K562 (cell line): ENCODE measurements around the gene NEU1. TPM values are rescaled to one million over a fixed set of nuclear protein-coding genes. Genes with fewer than 3 reads are reported as not detected.

ENCODE experiments used
- ATAC-seq: fragments of 200-7000 bp; cut with Tn5 transposase; 3 replicates; pipeline ENCODE4 v1.9.1; 2020; ENCODE audit warnings: moderate library complexity
- BruUV-seq: library from RNA; stranded (reverse); fragments of 400-500 nt; replicated peaks from 2 replicates; lab custom pipeline; 2021; lab: Mats Ljungman, UMichigan
- CTCF ChIA-PET: fragments of 300-600 bp; formaldehyde crosslinking; extraction: SDS; loops from one replicate; lab custom pipeline; 2021; ENCODE audit warnings: low intra/inter-chr PET ratio; lab: Yijun Ruan, JAX
- POLR2A ChIA-PET: fragments of 300-600, 350-650 bp; sonication (Branson Sonifier 250); formaldehyde crosslinking; extraction: SDS; loops from one replicate; lab custom pipeline; 2021; ENCODE audit warnings: antibody characterized with exemption, inconsistent platforms; lab: Yijun Ruan, JAX
- DNase-seq, 4 experiments: peaks; one replicate each; pipeline versions ENCODE4 v3.0.0 to v3.0.0-alpha.2; 2011 to 2018; ENCODE audit warnings: low spot score in 3 of 4, mixed read lengths in 3 of 4; ENCODE audit errors: extremely low read depth in 1 of 4
- FAIRE-seq: peaks from 2 replicates; lab custom pipeline; 2011; peaks lifted over from hg19 to GRCh38; lab: Jason Lieb, UNC
- H2AFZ ChIP-seq: 2 replicates; pipeline ENCODE4 v1.6.0; 2011; ENCODE audit warnings: low read depth, low read length, control low read depth, inconsistent platforms
- H3K27ac ChIP-seq: fragments of 200-600 bp; 3 replicates; pipeline ENCODE4 v1.8.0; 2011; ENCODE audit warnings: low read depth, mild to moderate bottlenecking, control low read depth, inconsistent platforms, low read length, moderate library complexity, mixed read lengths; ENCODE audit errors: extremely low read depth
- H3K27me3 ChIP-seq, 2 experiments: fragments of 300-600 bp in 1 of 2; 2 replicates in 1 of 2; 3 replicates in 1 of 2; pipeline versions ENCODE4 v1.6.0 to v1.8.0; 2011; ENCODE audit warnings: inconsistent platforms in 2 of 2, low read length in 2 of 2, mild to moderate bottlenecking in 1 of 2, mixed read lengths in 1 of 2, moderate library complexity in 1 of 2; ENCODE audit not compliant: control insufficient read depth in 2 of 2, insufficient read depth in 2 of 2
- H3K36me3 ChIP-seq: fragments of 300-600 bp; 3 replicates; pipeline ENCODE4 v1.8.0; 2011; ENCODE audit warnings: mild to moderate bottlenecking, low read length, inconsistent platforms; ENCODE audit not compliant: control insufficient read depth, insufficient read depth
- H3K4me1 ChIP-seq, 2 experiments: fragments of 200-600 bp in 1 of 2; replicated peaks in 1 of 2; 2 replicates in 1 of 2; 3 replicates in 1 of 2; pipeline versions ENCODE4 v1.5.1 to v1.8.0; 2011; ENCODE audit warnings: inconsistent platforms in 2 of 2, low read length in 2 of 2, mild to moderate bottlenecking in 1 of 2, mixed read lengths in 1 of 2, moderate library complexity in 1 of 2; ENCODE audit not compliant: control insufficient read depth in 2 of 2, insufficient read depth in 2 of 2
- H3K4me2 ChIP-seq: 2 replicates; pipeline ENCODE4 v1.6.1; 2011; ENCODE audit warnings: low read length, control low read depth, inconsistent platforms, mixed read lengths; ENCODE audit not compliant: insufficient read depth
- H3K4me3 ChIP-seq: fragments of 200-600 bp; sonication (generic), shearing (Covaris generic); 2 replicates; pipeline ENCODE4 v1.5.1; 2016; ENCODE audit warnings: control low read depth, inconsistent platforms
- H3K79me2 ChIP-seq: fragments of 200-600 bp; 3 replicates; pipeline ENCODE4 v1.8.0; 2011; ENCODE audit warnings: low read length, inconsistent platforms; ENCODE audit not compliant: control insufficient read depth, insufficient read depth
- H3K9ac ChIP-seq, 2 experiments: 2 replicates each; pipeline versions ENCODE4 v1.6.0 to v1.6.1; 2011; ENCODE audit warnings: low read depth in 2 of 2, low read length in 2 of 2, control low read depth in 1 of 2, inconsistent platforms in 1 of 2, mild to moderate bottlenecking in 1 of 2, mixed read lengths in 1 of 2; ENCODE audit not compliant: insufficient read depth in 1 of 2
- H3K9me1 ChIP-seq: one replicate; pipeline ENCODE4 v1.6.0; 2011; ENCODE audit warnings: inconsistent platforms, mild to moderate bottlenecking, low read length, moderate library complexity; ENCODE audit not compliant: control insufficient read depth, insufficient read depth
- H3K9me3 ChIP-seq: replicated peaks from 2 replicates; pipeline ENCODE4 v1.5.1; 2011; ENCODE audit warnings: low read depth, low read length, inconsistent platforms; ENCODE audit not compliant: control insufficient read depth, insufficient read depth
- H4K20me1 ChIP-seq: replicated peaks from 2 replicates; pipeline ENCODE4 v1.6.1; 2011; ENCODE audit warnings: low read length, inconsistent platforms, mixed read lengths; ENCODE audit not compliant: control insufficient read depth, insufficient read depth
- MCM7 ChIP-seq, 2 experiments: fragments of 450-650 bp; IDR thresholded peaks; 2 replicates each; pipeline ENCODE4 v1.6.1; 2016 to 2018
- RB1 ChIP-seq: fragments of 450-650 bp; IDR thresholded peaks from 2 replicates; pipeline ENCODE4 v1.6.1; 2017; ENCODE audit warnings: low read depth, mild to moderate bottlenecking
- SMC3 ChIP-seq: conservative IDR thresholded peaks from 2 replicates; pipeline ENCODE4 v1.6.1; 2011; ENCODE audit warnings: low read depth, low read length, improper control_type of control experiment; ENCODE audit not compliant: insufficient read depth
- TAF7 ChIP-seq: fragments of 450-650 bp; IDR thresholded peaks from 2 replicates; pipeline ENCODE4 v1.6.1; 2016; ENCODE audit warnings: missing genetic modification characterization, missing compliant biosample characterization
- WHSC1 ChIP-seq: IDR thresholded peaks from one replicate; pipeline ENCODE4 v1.6.1; 2012; ENCODE audit warnings: low read length, control low read depth, inconsistent platforms
- ZBTB7A ChIP-seq: IDR thresholded peaks from 2 replicates; pipeline ENCODE4 v1.6.1; 2011; ENCODE audit warnings: low read depth, mild to moderate bottlenecking, low read length, moderate library complexity, borderline replicate concordance; ENCODE audit not compliant: control insufficient read depth
- ZNF282 ChIP-seq: sonication (generic); formaldehyde crosslinking; IDR thresholded peaks from 2 replicates; pipeline ENCODE4 v1.8.1; 2023; ENCODE audit warnings: missing genetic modification reagents
- WGBS: fragments of 100-300 bp; shearing (Covaris generic); methylation state at CpG from one replicate; pipeline ENCODE4 v1.1.6; 2016; ENCODE audit warnings: low coverage, mixed read lengths; ENCODE audit not compliant: insufficient coverage; ENCODE audit errors: missing lambda C conversion rate; 5-methylcytosine and 5-hydroxymethylcytosine counted together
- in situ Hi-C: fragments of 300-500 bp; cut with MboI; formaldehyde crosslinking; loops from 4 replicates; pipeline ENCODE4 v1.15.0; 2018; ENCODE audit warnings: inconsistent platforms, mixed read lengths
- intact Hi-C: fragments of 100-400 bp; cut with micrococcal nuclease; formaldehyde crosslinking; loops from 2 replicates; pipeline ENCODE4 v1.14.2; 2022
- polyA plus RNA-seq, 8 experiments: library from polyadenylated mRNA; depleted of rRNA in 4 of 8; stranded (reverse) in 5 of 8; unstranded in 3 of 8; fragments of >200 nt; fragmentation: Nextera tagmentation in 2 of 8; fragmentation: Illumina TruSeq in 1 of 8; extraction: Ambion mirVana in 2 of 8; extraction: Trizol in 1 of 8; gene quantifications; 2 replicates each; pipeline versions ENCODE4 v1.2.1 to v1.2.3, GENCODE V29; 2011 to 2014; ENCODE audit warnings: inconsistent platforms in 1 of 8, missing spikeins in 1 of 8
- total RNA-seq, 7 experiments: library from RNA; depleted of rRNA in 6 of 7; stranded (reverse); fragments of >200 nt in 6 of 7; fragmentation: Illumina TruSeq in 2 of 7; extraction: Trizol in 2 of 7; gene quantifications; 2 replicates each; pipeline versions ENCODE4 v1.2.1 to v1.2.3, GENCODE V29; 2011 to 2021; ENCODE audit warnings: low replicate concordance in 1 of 7
- TF ChIP-seq, protein P1 (sequence below): fragments of 250-450 bp; sonication (Bioruptor Pico); IDR thresholded peaks from 2 replicates; pipeline ENCODE4 v1.4.0; 2020; ENCODE audit warnings: mild to moderate bottlenecking, moderate library complexity, borderline replicate concordance

The NEU1 gene
- total and polyA plus RNA-seq, 9 of the 15 experiments (the other 6 are each of a cell fraction or from before 2014, with no cell fraction given) = 14.8 to 67.8 (median 51.0) TPM

DNA sequence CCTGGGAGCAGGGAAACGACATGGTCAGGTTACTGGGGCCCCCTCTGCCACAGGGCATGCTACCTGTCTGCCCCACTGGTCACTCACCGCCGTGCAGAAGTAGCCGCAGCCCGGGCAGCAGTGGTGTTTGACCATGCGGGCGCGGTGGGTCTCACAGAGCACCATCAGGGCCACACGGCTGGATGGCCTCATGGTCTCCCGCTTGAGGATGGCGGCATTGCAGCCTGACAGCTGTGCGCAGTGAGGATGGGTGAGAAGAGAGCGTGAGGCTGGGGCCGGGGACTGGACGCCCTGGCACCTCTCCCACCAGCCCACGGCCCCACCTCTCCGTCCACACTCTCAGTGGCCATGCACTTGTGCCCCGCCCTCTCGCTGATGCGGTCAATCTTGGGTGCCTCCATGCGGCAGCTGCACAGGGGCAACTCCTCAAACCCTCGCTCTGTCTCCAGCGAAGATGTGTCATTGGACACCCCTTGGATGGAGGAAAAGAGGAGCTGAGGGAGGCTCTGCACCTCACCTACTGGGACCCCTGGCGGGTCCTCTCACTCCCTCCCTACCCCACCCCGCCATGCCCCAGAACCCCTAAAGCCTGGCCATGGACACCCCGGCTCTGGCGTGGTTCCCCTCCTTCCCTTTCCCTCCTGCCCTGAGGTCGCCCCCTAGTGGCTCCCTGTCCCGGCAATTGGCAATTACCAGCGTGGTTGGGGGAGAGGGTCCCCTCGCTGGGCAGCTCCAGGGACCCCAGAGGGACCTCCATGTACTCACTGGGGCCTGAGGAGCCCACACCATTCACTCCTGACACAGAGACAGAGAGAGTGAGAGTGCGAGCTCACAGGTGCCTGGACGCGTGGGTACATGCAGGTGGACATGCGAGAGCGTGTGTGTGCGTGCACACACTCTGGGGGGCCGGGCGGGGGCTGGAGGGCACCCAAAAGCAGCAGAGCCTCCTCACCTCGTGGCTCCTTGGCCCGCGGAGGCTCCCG lies 25.9 kb upstream of the NEU1 start (continued):
- TF ChIP-seq ZNF282 (0 out of 2 replicates have a peak, but pooled peaks have one; percentile 49), ZBTB7A (peak; percentile 92), MCM7 (IDR thresholded peaks at IDR 0.05) (no peak), SMC3 (peak; percentile 50), RB1 (0 out of 2 replicates have a peak, but pooled peaks have one; percentile 14)

DNA sequence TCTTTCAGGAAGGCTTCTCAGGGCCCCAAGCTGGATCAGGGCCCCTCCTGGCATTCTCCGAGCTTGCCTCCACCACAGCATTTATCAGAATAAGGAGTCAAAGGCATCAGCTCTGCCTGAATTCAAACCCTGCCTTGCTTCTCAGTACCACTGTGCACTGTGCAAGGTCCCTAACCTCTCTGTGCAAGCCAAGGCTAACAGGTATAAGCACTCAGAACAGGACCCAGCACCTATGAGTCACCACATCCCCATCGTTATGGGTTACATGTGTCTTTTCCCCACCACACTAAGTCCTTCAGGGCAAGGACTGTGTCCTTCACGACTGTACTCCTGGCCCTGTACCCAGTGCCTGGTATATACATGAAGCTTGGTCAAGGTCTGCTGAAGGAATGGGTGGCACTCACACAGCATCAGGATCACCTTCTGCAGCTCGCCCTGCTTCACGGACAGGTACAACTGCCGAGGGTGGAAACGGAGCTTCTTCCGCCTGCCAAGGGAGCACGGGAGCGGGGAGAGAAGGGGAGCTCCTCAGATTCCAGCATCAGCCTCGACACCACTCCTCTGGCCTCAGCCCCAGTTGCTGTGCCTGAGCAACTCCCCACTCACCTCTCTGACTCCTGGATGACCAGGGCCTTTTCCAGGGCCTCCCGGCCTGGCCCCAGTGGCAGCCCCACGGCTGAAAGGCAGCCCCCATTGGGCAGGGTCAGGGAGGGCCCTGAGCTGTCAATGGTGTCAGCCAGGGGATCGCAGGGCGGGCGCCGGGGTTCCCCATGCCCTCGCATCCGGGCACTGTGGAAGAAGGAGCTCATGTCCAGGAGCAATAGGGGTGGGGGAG lies 24.8 kb upstream of the NEU1 start:
- no peaks in the 10 kb centered on the region for H4K20me1 ChIP-seq
- H3K27me3 ChIP-seq = no peaks in the 10 kb centered on the region
- H3K9ac ChIP-seq = no peak overlapping the region; a peak in 1 of 4 replicates
- H3K9me3 ChIP-seq = no peaks in the 10 kb centered on the region
- TF ChIP-seq, protein P1, sequence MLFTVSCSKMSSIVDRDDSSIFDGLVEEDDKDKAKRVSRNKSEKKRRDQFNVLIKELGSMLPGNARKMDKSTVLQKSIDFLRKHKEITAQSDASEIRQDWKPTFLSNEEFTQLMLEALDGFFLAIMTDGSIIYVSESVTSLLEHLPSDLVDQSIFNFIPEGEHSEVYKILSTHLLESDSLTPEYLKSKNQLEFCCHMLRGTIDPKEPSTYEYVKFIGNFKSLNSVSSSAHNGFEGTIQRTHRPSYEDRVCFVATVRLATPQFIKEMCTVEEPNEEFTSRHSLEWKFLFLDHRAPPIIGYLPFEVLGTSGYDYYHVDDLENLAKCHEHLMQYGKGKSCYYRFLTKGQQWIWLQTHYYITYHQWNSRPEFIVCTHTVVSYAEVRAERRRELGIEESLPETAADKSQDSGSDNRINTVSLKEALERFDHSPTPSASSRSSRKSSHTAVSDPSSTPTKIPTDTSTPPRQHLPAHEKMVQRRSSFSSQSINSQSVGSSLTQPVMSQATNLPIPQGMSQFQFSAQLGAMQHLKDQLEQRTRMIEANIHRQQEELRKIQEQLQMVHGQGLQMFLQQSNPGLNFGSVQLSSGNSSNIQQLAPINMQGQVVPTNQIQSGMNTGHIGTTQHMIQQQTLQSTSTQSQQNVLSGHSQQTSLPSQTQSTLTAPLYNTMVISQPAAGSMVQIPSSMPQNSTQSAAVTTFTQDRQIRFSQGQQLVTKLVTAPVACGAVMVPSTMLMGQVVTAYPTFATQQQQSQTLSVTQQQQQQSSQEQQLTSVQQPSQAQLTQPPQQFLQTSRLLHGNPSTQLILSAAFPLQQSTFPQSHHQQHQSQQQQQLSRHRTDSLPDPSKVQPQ (CRISPR knock-in tag) = no peak
- TF ChIP-seq WHSC1 (peak; percentile 12), TAF7 (tag) (no peak)
- TF ChIP-seq, all 486 proteins: peak for 1
- FAIRE-seq (no peak), DNase-seq (no peak), ATAC-seq (no peak)
- ChIA-PET POLR2A (interaction anchor here (1.6 kb wide), 1 partner anchor 13 kb away, joined by 5 read pairs; no protein-coding TSS in a partner anchor), CTCF (no interaction called here)
- H3K4me1 ChIP-seq = peaks cover 0 to 27% of the 10 kb centered on the region in 2 experiments; a peak in 1 of 5 replicates
- no peak overlapping the region for H3K4me2 ChIP-seq
- H3K79me2 ChIP-seq = no peaks in the 10 kb centered on the region
- no peak overlapping the region for H3K27ac ChIP-seq
- in situ Hi-C loops (no loop called here), intact Hi-C loops (no loop called here)
- no peaks in the 10 kb centered on the region for H3K9me1 ChIP-seq
- no TSS peak for BruUV-seq
- 83% methylated on average over 13 of the region's 19 CpGs for WGBS
- H2AFZ ChIP-seq = no peak overlapping the region
- H3K4me3 ChIP-seq = no peak overlapping the region
- peaks cover 92% of the 10 kb centered on the region; the same call in 2 of the 3 replicates for H3K36me3 ChIP-seq
